ENCODE data around the gene ZFAND2A. TPM values are rescaled to one million over a fixed set of nuclear protein-coding genes. Genes with fewer than 3 reads are reported as not detected.

The ZFAND2A gene
- total RNA-seq, 1 experiment from 2014 or later = 51.2 TPM

GRCh38 chr7:1188720-1189294 lies 28.8 kb upstream of the ZFAND2A start:
- TF ChIP-seq, protein P1, sequence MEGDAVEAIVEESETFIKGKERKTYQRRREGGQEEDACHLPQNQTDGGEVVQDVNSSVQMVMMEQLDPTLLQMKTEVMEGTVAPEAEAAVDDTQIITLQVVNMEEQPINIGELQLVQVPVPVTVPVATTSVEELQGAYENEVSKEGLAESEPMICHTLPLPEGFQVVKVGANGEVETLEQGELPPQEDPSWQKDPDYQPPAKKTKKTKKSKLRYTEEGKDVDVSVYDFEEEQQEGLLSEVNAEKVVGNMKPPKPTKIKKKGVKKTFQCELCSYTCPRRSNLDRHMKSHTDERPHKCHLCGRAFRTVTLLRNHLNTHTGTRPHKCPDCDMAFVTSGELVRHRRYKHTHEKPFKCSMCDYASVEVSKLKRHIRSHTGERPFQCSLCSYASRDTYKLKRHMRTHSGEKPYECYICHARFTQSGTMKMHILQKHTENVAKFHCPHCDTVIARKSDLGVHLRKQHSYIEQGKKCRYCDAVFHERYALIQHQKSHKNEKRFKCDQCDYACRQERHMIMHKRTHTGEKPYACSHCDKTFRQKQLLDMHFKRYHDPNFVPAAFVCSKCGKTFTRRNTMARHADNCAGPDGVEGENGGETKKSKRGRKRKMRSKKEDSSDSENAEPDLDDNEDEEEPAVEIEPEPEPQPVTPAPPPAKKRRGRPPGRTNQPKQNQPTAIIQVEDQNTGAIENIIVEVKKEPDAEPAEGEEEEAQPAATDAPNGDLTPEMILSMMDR (IDR thresholded peaks at IDR 0.05; ENCODE audit: unreplicated experiment) = no peak
- H3K36me3 Mint-ChIP-seq (ENCODE audit: insufficient read depth, unreplicated experiment) = no peaks in the 10 kb centered on the region
- H3K27me3 Mint-ChIP-seq (ENCODE audit: unreplicated experiment) = peaks cover 86% of the 10 kb centered on the region
- CTCF ChIA-PET = interaction anchor here (0.6 to 1.2 kb wide), 2 partner anchors 12 to 154 kb away, joined by 3 to 5 read pairs; no protein-coding TSS in a partner anchor
- no peaks in the 10 kb centered on the region for H3K4me1 Mint-ChIP-seq (ENCODE audit: low read depth, unreplicated experiment)
- H3K9me3 Mint-ChIP-seq (ENCODE audit: low read depth, unreplicated experiment) = peaks cover 3% of the 10 kb centered on the region
- no peak for DNase-seq
- no TSS peak for BruUV-seq (replicated peaks)
- intact Hi-C loops (cut with micrococcal nuclease; ENCODE audit: unreplicated experiment) = no loop called here
- H3K27ac Mint-ChIP-seq (ENCODE audit: unreplicated experiment) = no peak overlapping the region
- H3K4me3 Mint-ChIP-seq (ENCODE audit: low read depth, unreplicated experiment) = no peak overlapping the region

- no peaks in the 10 kb centered on the region for H3K4me1 Mint-ChIP-seq (ENCODE audit: low read depth, unreplicated experiment)
- no peak overlapping the region for H3K27ac Mint-ChIP-seq (ENCODE audit: unreplicated experiment)
- no peak overlapping the region for H3K4me3 Mint-ChIP-seq (ENCODE audit: low read depth, unreplicated experiment)
- DNase-seq = no peak
- peaks cover 77% of the 10 kb centered on the region for H3K27me3 Mint-ChIP-seq (ENCODE audit: unreplicated experiment)
- CTCF ChIA-PET = no interaction called here
- H3K9me3 Mint-ChIP-seq (ENCODE audit: low read depth, unreplicated experiment) = peaks cover 3% of the 10 kb centered on the region
- intact Hi-C loops (cut with micrococcal nuclease; ENCODE audit: unreplicated experiment) = no loop called here
- H3K36me3 Mint-ChIP-seq (ENCODE audit: insufficient read depth, unreplicated experiment) = no peaks in the 10 kb centered on the region
- no TSS peak for BruUV-seq (replicated peaks)
- TF ChIP-seq, protein P1 (IDR thresholded peaks at IDR 0.05; ENCODE audit: unreplicated experiment) = no peak
These were observed 27.1 kb upstream of the ZFAND2A start for GRCh38 chr7:1187127-1187526.

GRCh38 chr7:1181640-1182039 lies 21.6 kb upstream of the ZFAND2A start:
- BruUV-seq (replicated peaks) = no TSS peak
- H3K4me3 Mint-ChIP-seq (ENCODE audit: low read depth, unreplicated experiment) = no peak overlapping the region
- TF ChIP-seq, protein P1 (IDR thresholded peaks at IDR 0.05; ENCODE audit: unreplicated experiment) = no peak
- CTCF ChIA-PET = no interaction called here
- H3K9me3 Mint-ChIP-seq (ENCODE audit: low read depth, unreplicated experiment) = no peaks in the 10 kb centered on the region
- intact Hi-C loops (cut with micrococcal nuclease; ENCODE audit: unreplicated experiment) = no loop called here
- peaks cover 6% of the 10 kb centered on the region for H3K36me3 Mint-ChIP-seq (ENCODE audit: insufficient read depth, unreplicated experiment)
- H3K4me1 Mint-ChIP-seq (ENCODE audit: low read depth, unreplicated experiment) = peaks cover 7% of the 10 kb centered on the region
- peaks cover 58% of the 10 kb centered on the region for H3K27me3 Mint-ChIP-seq (ENCODE audit: unreplicated experiment)
- no peak for DNase-seq
- no peak overlapping the region for H3K27ac Mint-ChIP-seq (ENCODE audit: unreplicated experiment)

GRCh38 chr7:1181031-1181430 lies 21.0 kb upstream of the ZFAND2A start:
- DNase-seq = no peak
- Mint-ChIP-seq H3K4me3 (ENCODE audit: low read depth, unreplicated experiment) (no peak overlapping the region), H3K27ac (ENCODE audit: unreplicated experiment) (no peak overlapping the region), H3K4me1 (ENCODE audit: low read depth, unreplicated experiment) (peaks cover 13% of the 10 kb centered on the region), H3K9me3 (ENCODE audit: low read depth, unreplicated experiment) (no peaks in the 10 kb centered on the region), H3K36me3 (ENCODE audit: insufficient read depth, unreplicated experiment) (peaks cover 12% of the 10 kb centered on the region), H3K27me3 (ENCODE audit: unreplicated experiment) (peaks cover 52% of the 10 kb centered on the region)
- TF ChIP-seq, protein P1 (IDR thresholded peaks at IDR 0.05; ENCODE audit: unreplicated experiment) = no peak
- CTCF ChIA-PET = no interaction called here
- no TSS peak for BruUV-seq (replicated peaks)
- intact Hi-C loops (cut with micrococcal nuclease; ENCODE audit: unreplicated experiment) = no loop called here
